CD4-positive, CD25-positive, alpha-beta regulatory T cell (primary cell): ENCODE data around the gene CARD18. TPM values are rescaled to one million over a fixed set of nuclear protein-coding genes. Genes with fewer than 3 reads are reported as not detected.
A peak's percentile ranks its signal among the peaks of the same experiment; 100 is the strongest.

Experiments used
- ATAC-seq, 2 donors: fragments of 150-1000 bp; cut with Tn5 transposase; one replicate each; pipeline ENCODE4 v1.10.0; 2021; ENCODE audit warnings: low read depth in 2 of 2, moderate number of reproducible peaks in 2 of 2, moderate library complexity in 1 of 2
- DNase-seq, 3 donors: peaks; one replicate each; pipeline versions ENCODE4 v3.0.0 to v3.0.0-alpha.2; 2012 to 2022; ENCODE audit warnings: mixed read lengths in 1 of 3
- H3K27ac ChIP-seq: one replicate; pipeline ENCODE4 v1.7.0; 2013; ENCODE audit warnings: mild to moderate bottlenecking, low read length; ENCODE audit not compliant: insufficient read depth, poor library complexity, severe bottlenecking
- H3K27me3 ChIP-seq: one replicate; pipeline ENCODE4 v1.7.0; 2013; ENCODE audit warnings: low read length; ENCODE audit not compliant: control insufficient read depth, insufficient read depth
- H3K36me3 ChIP-seq: one replicate; pipeline ENCODE4 v1.7.0; 2013; ENCODE audit warnings: mild to moderate bottlenecking, low read length, moderate library complexity; ENCODE audit not compliant: control insufficient read depth, insufficient read depth
- H3K4me1 ChIP-seq: 2 replicates; pipeline ENCODE4 v1.7.0; 2013; ENCODE audit warnings: mild to moderate bottlenecking, low read length; ENCODE audit not compliant: insufficient read depth, control insufficient read depth, poor library complexity, severe bottlenecking
- H3K4me3 ChIP-seq: one replicate; pipeline ENCODE4 v1.7.0; 2013; ENCODE audit warnings: low read depth, mild to moderate bottlenecking, low read length, moderate library complexity
- H3K9me3 ChIP-seq, 2 experiments: 1 replicate in 1 of 2; 2 replicates in 1 of 2; pipeline ENCODE4 v1.7.0; 2013; ENCODE audit warnings: low read length in 2 of 2, mild to moderate bottlenecking in 1 of 2, moderate library complexity in 1 of 2; ENCODE audit not compliant: control insufficient read depth in 2 of 2
- H3K27ac Mint-ChIP-seq, 3 donors: one replicate each; pipeline ENCODE4 v1.8.0; 2020 to 2022; ENCODE audit warnings: mild to moderate bottlenecking in 3 of 3, mixed read lengths in 3 of 3, moderate library complexity in 2 of 3
- H3K27me3 Mint-ChIP-seq: one replicate; pipeline ENCODE4 v1.8.0; 2022; ENCODE audit warnings: mild to moderate bottlenecking, mixed read lengths
- H3K36me3 Mint-ChIP-seq: one replicate; pipeline ENCODE4 v1.8.0; 2020; ENCODE audit warnings: mixed read lengths
- H3K4me1 Mint-ChIP-seq, 4 donors: one replicate each; pipeline ENCODE4 v1.8.0; 2020 to 2022; ENCODE audit warnings: mixed read lengths in 4 of 4, mild to moderate bottlenecking in 1 of 4
- H3K4me3 Mint-ChIP-seq, 4 donors: one replicate each; pipeline ENCODE4 v1.8.0; 2020 to 2022; ENCODE audit warnings: mild to moderate bottlenecking in 4 of 4, mixed read lengths in 4 of 4, moderate library complexity in 3 of 4
- H3K9me3 Mint-ChIP-seq, 7 donors: one replicate each; pipeline ENCODE4 v1.8.0; 2020 to 2022; ENCODE audit warnings: mixed read lengths in 7 of 7, mild to moderate bottlenecking in 3 of 7, moderate library complexity in 2 of 7
- polyA plus RNA-seq, 4 donors: library from polyadenylated mRNA; unstranded; fragments of 300-500 nt; fragmentation: Illumina TruSeq; gene quantifications; one replicate each; pipeline ENCODE4 v1.2.3, GENCODE V29; 2021
- total RNA-seq: library from RNA; stranded (reverse); gene quantifications from one replicate; pipeline ENCODE4 v1.2.3, GENCODE V29; 2022

Gene CARD18
- total and polyA plus RNA-seq, 5 donors from 2014 or later, result not detected

GRCh38 chr11:105152560-105152959 is 13.0 kb upstream of the CARD18 start:
- DNase-seq (no peak), ATAC-seq (no peak)
- H3K4me3 ChIP-seq, result no peak overlapping the region
- no peaks in the 10 kb centered on the region for H3K4me1 Mint-ChIP-seq
- no peaks in the 10 kb centered on the region for H3K4me1 ChIP-seq
- no peaks in the 10 kb centered on the region for H3K36me3 Mint-ChIP-seq
- H3K27ac Mint-ChIP-seq, result no peak overlapping the region
- H3K9me3 ChIP-seq, result no peaks in the 10 kb centered on the region
- H3K27me3 Mint-ChIP-seq, result no peaks in the 10 kb centered on the region
- H3K27me3 ChIP-seq, result no peaks in the 10 kb centered on the region
- no peak overlapping the region for H3K4me3 Mint-ChIP-seq
- peaks cover 0 to 2% (median 0%) of the 10 kb centered on the region in 7 donors for H3K9me3 Mint-ChIP-seq
- H3K36me3 ChIP-seq, result no peaks in the 10 kb centered on the region
- H3K27ac ChIP-seq, result no peak overlapping the region

GRCh38 chr11:105152021-105152512 is 12.5 kb upstream of the CARD18 start:
- no peaks in the 10 kb centered on the region for H3K27me3 ChIP-seq
- DNase-seq (no peak), ATAC-seq (no peak)
- Mint-ChIP-seq H3K36me3 (no peaks in the 10 kb centered on the region), H3K4me3 (no peak overlapping the region), H3K27ac (no peak overlapping the region), H3K9me3 (peaks cover 0 to 2% (median 0%) of the 10 kb centered on the region in 7 donors), H3K4me1 (no peaks in the 10 kb centered on the region), H3K27me3 (no peaks in the 10 kb centered on the region)
- H3K4me1 ChIP-seq, result no peaks in the 10 kb centered on the region
- no peak overlapping the region for H3K4me3 ChIP-seq
- no peaks in the 10 kb centered on the region for H3K36me3 ChIP-seq
- H3K9me3 ChIP-seq, result no peaks in the 10 kb centered on the region
- no peak overlapping the region for H3K27ac ChIP-seq

DNA sequence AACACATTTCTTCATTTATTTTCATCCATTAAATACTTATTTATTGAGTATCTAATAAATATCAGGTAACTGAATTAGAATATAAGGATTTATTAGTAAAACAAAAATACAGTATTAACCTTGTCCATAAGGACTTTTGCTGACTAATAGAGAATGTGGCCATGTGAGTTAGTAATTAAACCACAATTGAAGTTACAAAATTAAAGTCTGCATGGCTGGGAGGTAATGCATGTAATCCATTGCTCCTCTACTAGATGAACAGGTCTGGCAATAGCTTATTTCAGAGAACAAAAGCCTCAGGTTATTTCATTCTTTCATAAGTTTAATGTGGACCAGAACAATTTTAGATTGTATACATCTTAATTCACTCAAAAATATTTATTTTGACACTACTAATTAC is 9.9 kb upstream of the CARD18 start:
- no peak overlapping the region for H3K4me3 ChIP-seq
- ATAC-seq (no peak), DNase-seq (no peak)
- H3K4me3 Mint-ChIP-seq, result no peak overlapping the region
- H3K36me3 Mint-ChIP-seq, result no peaks in the 10 kb centered on the region
- H3K4me1 Mint-ChIP-seq, result no peaks in the 10 kb centered on the region
- no peaks in the 10 kb centered on the region for H3K9me3 ChIP-seq
- H3K27ac Mint-ChIP-seq, result peak overlapping the region in 1 of 3 donors; percentile 30
- H3K27me3 ChIP-seq, result no peaks in the 10 kb centered on the region
- no peaks in the 10 kb centered on the region for H3K4me1 ChIP-seq
- H3K36me3 ChIP-seq, result no peaks in the 10 kb centered on the region
- peaks cover 0 to 2% (median 0%) of the 10 kb centered on the region in 7 donors for H3K9me3 Mint-ChIP-seq
- H3K27me3 Mint-ChIP-seq, result no peaks in the 10 kb centered on the region
- no peak overlapping the region for H3K27ac ChIP-seq

- H3K27ac Mint-ChIP-seq, result no peak overlapping the region
- H3K27me3 Mint-ChIP-seq, result no peaks in the 10 kb centered on the region
- no peak overlapping the region for H3K4me3 ChIP-seq
- no peaks in the 10 kb centered on the region for H3K36me3 Mint-ChIP-seq
- no peaks in the 10 kb centered on the region for H3K4me1 Mint-ChIP-seq
- H3K27ac ChIP-seq, result no peak overlapping the region
- H3K27me3 ChIP-seq, result no peaks in the 10 kb centered on the region
- DNase-seq (no peak), ATAC-seq (no peak)
- H3K36me3 ChIP-seq, result no peaks in the 10 kb centered on the region
- H3K4me1 ChIP-seq, result no peaks in the 10 kb centered on the region
- H3K4me3 Mint-ChIP-seq, result no peak overlapping the region
- no peaks in the 10 kb centered on the region for H3K9me3 ChIP-seq
- peaks cover 0 to 2% (median 0%) of the 10 kb centered on the region in 7 donors for H3K9me3 Mint-ChIP-seq
Measured at GRCh38 chr11:105148241-105148640, 8.7 kb upstream of the CARD18 start.

- Mint-ChIP-seq H3K4me3 (no peak overlapping the region), H3K9me3 (peaks cover 0 to 2% (median 0%) of the 10 kb centered on the region in 7 donors), H3K36me3 (no peaks in the 10 kb centered on the region), H3K27ac (no peak overlapping the region), H3K27me3 (peaks cover 5% of the 10 kb centered on the region), H3K4me1 (peaks cover 0 to 3% (median 0%) of the 10 kb centered on the region in 4 donors)
- Histone ChIP-seq H3K27me3 (no peaks in the 10 kb centered on the region), H3K27ac (no peak overlapping the region), H3K4me3 (no peak overlapping the region), H3K4me1 (no peaks in the 10 kb centered on the region), H3K9me3 (no peaks in the 10 kb centered on the region), H3K36me3 (no peaks in the 10 kb centered on the region)
- no peak for ATAC-seq
- no peak for DNase-seq
Measured at GRCh38 chr11:105144887-105145286, 5.3 kb upstream of the CARD18 start.

GRCh38 chr11:105142167-105142566 is 2.6 kb upstream of the CARD18 start:
- Mint-ChIP-seq H3K27ac (no peak overlapping the region), H3K9me3 (peaks cover 0 to 4% (median 0%) of the 10 kb centered on the region in 7 donors), H3K4me3 (no peak overlapping the region), H3K27me3 (peaks cover 5% of the 10 kb centered on the region), H3K36me3 (no peaks in the 10 kb centered on the region), H3K4me1 (peaks cover 0 to 3% (median 0%) of the 10 kb centered on the region in 4 donors)
- H3K4me1 ChIP-seq, result no peaks in the 10 kb centered on the region
- ATAC-seq (no peak), DNase-seq (no peak)
- no peaks in the 10 kb centered on the region for H3K27me3 ChIP-seq
- H3K9me3 ChIP-seq, result no peaks in the 10 kb centered on the region
- H3K4me3 ChIP-seq, result no peak overlapping the region
- H3K27ac ChIP-seq, result no peak overlapping the region
- H3K36me3 ChIP-seq, result no peaks in the 10 kb centered on the region

DNA sequence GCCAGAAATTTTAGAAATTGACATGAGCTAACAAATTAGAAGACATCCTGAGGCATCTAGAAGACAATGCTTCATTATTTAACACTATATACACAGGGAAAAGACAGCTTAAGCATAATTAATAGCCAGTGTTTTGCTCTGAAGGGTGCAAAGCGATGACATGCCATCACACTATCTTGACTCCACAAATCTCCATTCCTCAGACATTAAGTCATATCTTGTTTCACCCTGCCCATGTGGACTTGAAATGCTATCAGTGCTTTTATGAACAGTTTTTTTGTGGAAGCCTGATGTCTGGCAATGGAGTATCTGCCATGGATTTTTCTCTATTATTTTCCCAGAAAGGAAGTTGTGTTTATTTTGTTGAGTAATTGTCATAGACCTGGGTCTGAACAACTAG is 2.3 kb downstream of the CARD18 start:
- Histone ChIP-seq H3K27me3 (no peaks in the 10 kb centered on the region), H3K4me1 (no peaks in the 10 kb centered on the region), H3K4me3 (no peak overlapping the region), H3K9me3 (no peaks in the 10 kb centered on the region), H3K27ac (no peak overlapping the region), H3K36me3 (no peaks in the 10 kb centered on the region)
- H3K27me3 Mint-ChIP-seq, result peaks cover 5% of the 10 kb centered on the region
- H3K4me3 Mint-ChIP-seq, result no peak overlapping the region
- DNase-seq (no peak), ATAC-seq (no peak)
- H3K9me3 Mint-ChIP-seq, result peaks cover 2 to 6% (median 4%) of the 10 kb centered on the region in 7 donors
- peaks cover 0 to 3% (median 0%) of the 10 kb centered on the region in 4 donors for H3K4me1 Mint-ChIP-seq
- no peaks in the 10 kb centered on the region for H3K36me3 Mint-ChIP-seq
- no peak overlapping the region for H3K27ac Mint-ChIP-seq

DNA sequence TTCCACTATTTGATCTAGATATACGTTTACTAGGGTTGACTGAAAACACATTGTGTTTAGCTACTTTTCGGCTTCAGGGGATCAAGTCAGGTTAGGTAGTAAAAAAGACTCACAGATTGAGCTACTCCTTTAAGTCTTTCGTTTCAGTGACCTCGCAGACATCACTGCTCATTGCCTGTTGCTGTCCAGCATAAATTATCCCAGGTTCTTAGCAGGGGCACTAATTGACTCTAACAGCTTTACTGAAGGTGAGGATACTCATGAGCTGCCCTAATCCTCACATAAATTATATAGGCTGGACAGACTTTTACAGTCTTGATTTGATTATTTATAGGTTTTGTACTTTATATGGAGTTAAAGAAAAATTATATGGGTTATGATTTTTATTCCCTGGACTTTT is 3.7 kb downstream of the CARD18 start:
- no peaks in the 10 kb centered on the region for H3K36me3 Mint-ChIP-seq
- H3K9me3 Mint-ChIP-seq, result peaks cover 3 to 10% (median 8%) of the 10 kb centered on the region in 7 donors
- H3K27ac Mint-ChIP-seq, result no peak overlapping the region
- no peaks in the 10 kb centered on the region for H3K36me3 ChIP-seq
- H3K27ac ChIP-seq, result no peak overlapping the region
- DNase-seq, result no peak
- no peaks in the 10 kb centered on the region for H3K27me3 Mint-ChIP-seq
- no peak overlapping the region for H3K4me3 Mint-ChIP-seq
- H3K9me3 ChIP-seq, result no peaks in the 10 kb centered on the region
- H3K4me1 Mint-ChIP-seq, result peaks cover 0 to 3% (median 0%) of the 10 kb centered on the region in 4 donors
- no peaks in the 10 kb centered on the region for H3K27me3 ChIP-seq
- no peaks in the 10 kb centered on the region for H3K4me1 ChIP-seq
- no peak overlapping the region for H3K4me3 ChIP-seq
- no peak for ATAC-seq
